ENCODE data around the gene TMEM186. TPM values are rescaled to one million over a fixed set of nuclear protein-coding genes. Genes with fewer than 3 reads are reported as not detected.
"Not testable (repeated sequence)": the region's sequence is repeated elsewhere in the genome, so short reads cannot be mapped to it uniquely, and the experiment has no call there.

TMEM186 gene
- polyA plus RNA-seq, 1 of the 3 experiments (the other 2 are of a cell fraction), result 13.2 TPM

GRCh38 chr16:8751481-8752311, 45.7 kb downstream of the TMEM186 start (continued):
- peak in 1 of 2 experiments; percentile 13; a peak in 1 of 4 replicates for TF ChIP-seq EP300 (IDR thresholded peaks at IDR 0.05; ENCODE audit: borderline replicate concordance in 1 of 2, low read depth in 1 of 2, low read length in 1 of 2)
- 0 out of 2 replicates have a peak, but pooled peaks have one; percentile 18 for TF ChIP-seq POLR2AphosphoS5 (IDR thresholded peaks at IDR 0.05; ENCODE audit: low read depth, low read length)

GRCh38 chr16:8748944-8749343, 48.5 kb downstream of the TMEM186 start:
- H2AFZ ChIP-seq (ENCODE audit: low read depth); DNase-seq; H3K4me3 ChIP-seq (ENCODE audit: low read depth in 2 of 2, low read length in 1 of 2); H3K4me2 ChIP-seq; H3K4me1 ChIP-seq (ENCODE audit: control insufficient read depth in 1 of 2, insufficient read depth in 2 of 2, low read depth in 1 of 2, low read length in 1 of 2); H3K9me2 ChIP-seq; POLR2A ChIA-PET; H3K36me3 ChIP-seq (replicated peaks in 1 of 2; ENCODE audit: control insufficient read depth in 1 of 2, insufficient read depth in 2 of 2, low read length in 1 of 2); H3F3A ChIP-seq (replicated peaks; ENCODE audit: insufficient read depth); H4K20me1 ChIP-seq (ENCODE audit: insufficient read depth); H3K27ac ChIP-seq (ENCODE audit: low read depth in 2 of 2, low read length in 1 of 2); CTCF ChIA-PET; H3K27me3 ChIP-seq (ENCODE audit: insufficient read depth); H3K9ac ChIP-seq; H3K9me3 ChIP-seq; H3K79me2 ChIP-seq (ENCODE audit: insufficient read depth): not testable (repeated sequence)
- 73% methylated on average over 9 of the region's 9 CpGs for WGBS (ENCODE audit: low lambda C conversion rate)

Other genes starting within 250 kb of the TMEM186 start
- gene TMEM114, start 207.1 kb downstream of the TMEM186 start, polyA plus RNA-seq (2012; rRNA removed), result not detected in 2 replicates
- 38.3 and 45.3 TPM in 2 replicates for gene METTL22, start 175.9 kb downstream of the TMEM186 start, polyA plus RNA-seq (2012; rRNA removed)
- 4.7 and 7.3 TPM in 2 replicates for gene ABAT, start 123.0 kb downstream of the TMEM186 start, polyA plus RNA-seq (2012; rRNA removed)
- 24.3 and 27.6 TPM in 2 replicates for gene PMM2, start 200 bp upstream of the TMEM186 start, polyA plus RNA-seq (2012; rRNA removed)
- gene CARHSP1, start 71.4 kb upstream of the TMEM186 start, polyA plus RNA-seq (2012; rRNA removed), result 60.6 and 93.6 TPM in 2 replicates
- not detected in 2 replicates for gene LITAFD, start 84.7 kb upstream of the TMEM186 start, polyA plus RNA-seq (2012; rRNA removed)
- 8.4 and 8.6 TPM in 2 replicates for gene USP7, start 166.3 kb upstream of the TMEM186 start, polyA plus RNA-seq (2012; rRNA removed)